B cell (primary cell): ENCODE data around the gene IFITM1. TPM values are rescaled to one million over a fixed set of nuclear protein-coding genes. Genes with fewer than 3 reads are reported as not detected.
A peak's percentile ranks its signal among the peaks of the same experiment; 100 is the strongest.

Experiments used
- ATAC-seq: fragments of 200-7000 bp; cut with Tn5 transposase; one replicate; pipeline ENCODE4 v1.10.0; 2021; ENCODE audit warnings: low read depth, mild to moderate bottlenecking, moderate number of reproducible peaks, moderate library complexity
- CTCF ChIA-PET: fragments of 350-600 bp; sonication (Branson Sonifier 250); formaldehyde crosslinking; loops from one replicate; lab custom pipeline; 2021; ENCODE audit warnings: antibody characterized with exemption, inconsistent platforms; lab: Charles Lee
- POLR2A ChIA-PET: fragments of 350-600 bp; sonication (Branson Sonifier 250); formaldehyde crosslinking; loops from one replicate; lab custom pipeline; 2021; ENCODE audit warnings: antibody characterized with exemption; lab: Charles Lee
- DNase-seq: peaks from one replicate; pipeline ENCODE4 v3.0.0; 2013
- H2AFZ ChIP-seq: 2 replicates; pipeline ENCODE4 v1.6.1; 2012; ENCODE audit warnings: mild to moderate bottlenecking, low read depth, low read length; ENCODE audit not compliant: insufficient read depth, poor library complexity, severe bottlenecking
- H3K27ac ChIP-seq, 2 donors: 1 replicate in 1 of 2; 2 replicates in 1 of 2; pipeline ENCODE4 v1.5.1; 2012 to 2013; ENCODE audit warnings: low read length in 2 of 2, mild to moderate bottlenecking in 2 of 2, moderate library complexity in 1 of 2
- H3K27me3 ChIP-seq, 4 experiments: fragments of 200-600 bp in 1 of 4; sonication (generic) in 1 of 4; replicated peaks in 1 of 4; 1 replicate in 2 of 4; 2 replicates in 2 of 4; pipeline versions ENCODE4 v1.6.1 to v1.7.0; 2013 to 2016; ENCODE audit warnings: low read length in 3 of 4, mild to moderate bottlenecking in 2 of 4, mixed read lengths in 1 of 4, moderate library complexity in 1 of 4; ENCODE audit not compliant: insufficient read depth in 4 of 4, control insufficient read depth in 3 of 4; ENCODE audit errors: control extremely low read depth in 1 of 4
- H3K36me3 ChIP-seq, 2 experiments: replicated peaks in 1 of 2; 1 replicate in 1 of 2; 2 replicates in 1 of 2; pipeline versions ENCODE4 v1.6.1 to v1.7.1; 2013; ENCODE audit warnings: low read length in 1 of 2; ENCODE audit not compliant: insufficient read depth in 2 of 2, control insufficient read depth in 1 of 2; ENCODE audit errors: control extremely low read depth in 1 of 2, extremely low read depth in 1 of 2
- H3K4me1 ChIP-seq, 2 donors: fragments of 200-600 bp in 1 of 2; sonication (generic) in 1 of 2; 1 replicate in 1 of 2; 2 replicates in 1 of 2; pipeline versions ENCODE4 v1.5.1 to v1.6.1; 2013 to 2017; ENCODE audit warnings: low read length in 2 of 2; ENCODE audit not compliant: control insufficient read depth in 2 of 2, insufficient read depth in 2 of 2
- H3K4me2 ChIP-seq: replicated peaks from 2 replicates; pipeline ENCODE3; 2012; ENCODE audit warnings: mild to moderate bottlenecking, low read depth, low read length; ENCODE audit not compliant: poor library complexity, severe bottlenecking
- H3K4me3 ChIP-seq, 5 experiments: fragments of 200-600 bp in 1 of 5; sonication (generic) in 1 of 5; 1 replicate in 3 of 5; 2 replicates in 2 of 5; pipeline versions ENCODE4 v1.5.1 to v1.7.0; 2011 to 2016; ENCODE audit warnings: low read length in 4 of 5, mild to moderate bottlenecking in 4 of 5, low read depth in 2 of 5, control low read depth in 1 of 5, moderate library complexity in 1 of 5; ENCODE audit not compliant: insufficient read depth in 1 of 5; ENCODE audit errors: control extremely low read depth in 1 of 5, extremely low read depth in 1 of 5
- H3K79me2 ChIP-seq: fragments of 200-600 bp; sonication (generic); one replicate; pipeline ENCODE4 v1.6.0; 2016; ENCODE audit warnings: low read length; ENCODE audit not compliant: control insufficient read depth, insufficient read depth
- H3K9ac ChIP-seq: fragments of 200-600 bp; sonication (generic); 2 replicates; pipeline ENCODE4 v1.6.1; 2017; ENCODE audit warnings: mild to moderate bottlenecking, low read length, moderate library complexity
- H3K9me3 ChIP-seq, 3 donors: one replicate each; pipeline versions ENCODE4 v1.6.1 to v1.7.1; 2013; ENCODE audit warnings: low read length in 2 of 3; ENCODE audit not compliant: control insufficient read depth in 2 of 3, insufficient read depth in 1 of 3; ENCODE audit errors: control extremely low read depth in 1 of 3
- H4K20me1 ChIP-seq: 2 replicates; pipeline ENCODE4 v1.6.0; 2012; ENCODE audit warnings: mild to moderate bottlenecking, low read length; ENCODE audit not compliant: insufficient read depth, control insufficient read depth, poor library complexity, severe bottlenecking
- H3K27ac Mint-ChIP-seq: one replicate; pipeline ENCODE4 v1.8.0; 2021; ENCODE audit warnings: mixed read lengths
- H3K27me3 Mint-ChIP-seq: one replicate; pipeline ENCODE4 v1.8.0; 2021; ENCODE audit warnings: mixed read lengths
- H3K4me1 Mint-ChIP-seq: one replicate; pipeline ENCODE4 v1.8.0; 2021; ENCODE audit warnings: mixed read lengths
- H3K4me3 Mint-ChIP-seq: one replicate; pipeline ENCODE4 v1.8.0; 2021; ENCODE audit warnings: mixed read lengths
- H3K9me3 Mint-ChIP-seq: one replicate; pipeline ENCODE4 v1.8.0; 2022; ENCODE audit warnings: mixed read lengths; ENCODE audit not compliant: insufficient read depth
- EZH2 ChIP-seq: IDR thresholded peaks from 2 replicates; pipeline ENCODE4 v1.6.1; 2012; ENCODE audit warnings: borderline replicate concordance, low read depth, mild to moderate bottlenecking, moderate library complexity, low read length; ENCODE audit not compliant: insufficient read depth, poor library complexity, severe bottlenecking
- WGBS: methylation state at CpG from one replicate; pipeline ENCODE4 v1.1.5; 2013; ENCODE audit warnings: missing lambda C conversion rate; ENCODE audit not compliant: insufficient coverage; 5-methylcytosine and 5-hydroxymethylcytosine counted together
- intact Hi-C: fragments of 100-400 bp; cut with micrococcal nuclease; formaldehyde crosslinking; loops from one replicate; pipeline ENCODE4 v1.10.0; 2022
- polyA plus RNA-seq: library from polyadenylated mRNA; depleted of rRNA; stranded (reverse); fragments of >200 nt; gene quantifications from 2 replicates; pipeline ENCODE4 v1.2.3, GENCODE V29; 2012
- total RNA-seq, 2 donors: library from RNA; stranded (reverse); fragments of 120-200 nt in 1 of 2; gene quantifications; 1 replicate in 1 of 2; 2 replicates in 1 of 2; pipeline versions ENCODE4 v1.2.3 to v1.2.4, GENCODE V29; 2013 to 2022
- TF ChIP-seq, protein P1 (sequence below): fragments of 200-600 bp; IDR thresholded peaks from one replicate; pipeline ENCODE4 v1.8.0; 2022; ENCODE audit warnings: antibody characterized with exemption, mild to moderate bottlenecking

Gene IFITM1
- total and polyA plus RNA-seq, 2 donors (not counting 1 experiment from before 2014, with no cell fraction given): 19.5 to 83.7 TPM

DNA sequence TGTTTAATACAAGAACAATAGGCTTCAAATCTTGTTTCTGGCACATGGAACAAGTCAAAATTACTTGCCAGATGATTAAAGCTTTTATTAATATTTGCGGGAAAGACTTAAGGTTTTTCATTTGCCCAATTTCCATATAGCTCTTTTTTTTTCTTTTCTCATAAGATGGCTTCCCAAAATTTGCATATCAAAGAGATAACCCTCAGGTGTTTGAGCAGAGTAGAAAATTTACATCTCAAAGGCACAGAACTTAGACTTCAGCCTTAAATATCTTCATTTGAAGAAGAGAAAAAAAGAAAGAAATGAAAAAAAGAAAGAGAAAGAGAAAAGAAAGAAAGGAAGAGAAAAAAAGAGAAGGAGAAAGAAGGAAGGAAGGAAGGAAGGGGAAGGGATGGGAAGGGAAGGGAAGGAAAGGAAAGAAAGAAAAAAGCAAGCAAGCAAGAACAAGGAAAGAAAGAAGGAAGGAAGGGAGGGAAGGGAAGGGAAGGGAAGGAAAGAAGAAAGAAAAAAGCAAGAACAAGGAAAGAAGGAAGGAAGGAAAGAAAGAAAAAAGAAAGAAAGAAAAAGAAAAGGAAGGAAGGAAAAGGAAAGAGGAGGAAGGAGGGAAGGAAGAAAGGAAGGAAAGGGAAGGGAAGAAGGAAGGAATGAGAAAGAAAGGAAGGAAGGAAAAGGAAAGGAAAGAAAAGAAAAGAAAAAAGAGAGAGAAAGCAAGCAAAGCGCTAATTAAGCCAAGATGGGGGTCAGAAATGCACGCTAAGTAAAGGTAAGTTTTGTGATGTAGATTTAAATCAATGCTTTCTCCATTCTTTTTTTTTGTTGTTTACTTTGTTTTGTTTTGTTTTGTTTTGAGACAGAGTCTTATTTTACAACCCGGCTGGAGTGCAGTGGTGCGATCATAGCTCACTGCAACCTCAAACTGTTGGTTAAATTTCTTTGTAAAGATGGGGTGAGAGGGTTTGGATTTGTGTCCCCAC, 27.0 kb downstream of the IFITM1 start:
- H3K27me3 Mint-ChIP-seq: no peaks in the 10 kb centered on the region
- intact Hi-C loops: no loop called here
- no peaks in the 10 kb centered on the region for H3K79me2 ChIP-seq
- H3K4me3 Mint-ChIP-seq: peak overlapping the region; percentile 44
- no peak overlapping the region for H3K9ac ChIP-seq
- peak overlapping the region; percentile 31 for H3K4me2 ChIP-seq
- WGBS: 60% methylated on average over 3 of the region's 5 CpGs
- peak overlapping the region in 1 of 2 donors; percentile 11 for H3K27ac ChIP-seq
- POLR2A ChIA-PET: no interaction called here
- H3K9me3 ChIP-seq: peaks cover 0 to 8% (median 0%) of the 10 kb centered on the region in 3 donors
- TF ChIP-seq EZH2: no peak
- TF ChIP-seq, protein P1, sequence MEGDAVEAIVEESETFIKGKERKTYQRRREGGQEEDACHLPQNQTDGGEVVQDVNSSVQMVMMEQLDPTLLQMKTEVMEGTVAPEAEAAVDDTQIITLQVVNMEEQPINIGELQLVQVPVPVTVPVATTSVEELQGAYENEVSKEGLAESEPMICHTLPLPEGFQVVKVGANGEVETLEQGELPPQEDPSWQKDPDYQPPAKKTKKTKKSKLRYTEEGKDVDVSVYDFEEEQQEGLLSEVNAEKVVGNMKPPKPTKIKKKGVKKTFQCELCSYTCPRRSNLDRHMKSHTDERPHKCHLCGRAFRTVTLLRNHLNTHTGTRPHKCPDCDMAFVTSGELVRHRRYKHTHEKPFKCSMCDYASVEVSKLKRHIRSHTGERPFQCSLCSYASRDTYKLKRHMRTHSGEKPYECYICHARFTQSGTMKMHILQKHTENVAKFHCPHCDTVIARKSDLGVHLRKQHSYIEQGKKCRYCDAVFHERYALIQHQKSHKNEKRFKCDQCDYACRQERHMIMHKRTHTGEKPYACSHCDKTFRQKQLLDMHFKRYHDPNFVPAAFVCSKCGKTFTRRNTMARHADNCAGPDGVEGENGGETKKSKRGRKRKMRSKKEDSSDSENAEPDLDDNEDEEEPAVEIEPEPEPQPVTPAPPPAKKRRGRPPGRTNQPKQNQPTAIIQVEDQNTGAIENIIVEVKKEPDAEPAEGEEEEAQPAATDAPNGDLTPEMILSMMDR: peak; percentile 6
- CTCF ChIA-PET: interaction anchor here (0.6 to 2.4 kb wide), 5 partner anchors 8 to 90 kb away, joined by 3 to 12 read pairs (median 4); no protein-coding TSS in a partner anchor
- no peaks in the 10 kb centered on the region for H4K20me1 ChIP-seq
- no peaks in the 10 kb centered on the region for H3K36me3 ChIP-seq
- H3K27me3 ChIP-seq: no peaks in the 10 kb centered on the region
- H3K27ac Mint-ChIP-seq: peak overlapping the region; percentile 64
- ATAC-seq: no peak
- H3K4me3 ChIP-seq: no peak overlapping the region
- no peak for DNase-seq
- H3K4me1 ChIP-seq: peaks cover 19 to 24% of the 10 kb centered on the region in 2 donors
- H3K9me3 Mint-ChIP-seq: no peaks in the 10 kb centered on the region
- H2AFZ ChIP-seq: peak overlapping the region; percentile 56
- peaks cover 25% of the 10 kb centered on the region for H3K4me1 Mint-ChIP-seq

DNA sequence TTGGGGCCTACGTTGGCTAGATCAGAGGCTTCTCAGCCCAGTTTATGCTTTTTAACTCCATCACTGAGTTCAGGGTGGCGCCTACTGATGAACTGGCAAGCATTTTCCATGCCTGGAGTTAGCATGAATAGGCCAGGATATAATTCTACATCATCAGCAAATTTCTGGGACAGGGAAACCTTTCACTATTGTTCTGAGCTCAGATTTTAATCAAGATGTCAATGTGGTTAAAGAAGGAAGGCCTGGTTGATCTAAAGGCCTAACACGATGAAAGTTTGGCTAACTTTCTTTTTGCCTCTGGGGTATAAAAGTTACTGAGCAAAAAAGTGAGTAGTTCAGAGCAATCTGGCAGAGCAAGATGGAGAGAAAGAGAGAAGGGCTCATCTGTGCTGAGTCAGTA, 28.5 kb downstream of the IFITM1 start:
- no peaks in the 10 kb centered on the region for H3K27me3 Mint-ChIP-seq
- TF ChIP-seq EZH2: no peak
- TF ChIP-seq, protein P1: no peak
- H3K27me3 ChIP-seq: no peaks in the 10 kb centered on the region
- H3K36me3 ChIP-seq: no peaks in the 10 kb centered on the region
- WGBS: 72% methylated on average over 3 of the region's 3 CpGs
- no peak overlapping the region for H3K4me3 Mint-ChIP-seq
- peak overlapping the region in 1 of 2 donors; percentile 6 for H3K27ac ChIP-seq
- peak overlapping the region; percentile 28 for H3K27ac Mint-ChIP-seq
- H4K20me1 ChIP-seq: no peaks in the 10 kb centered on the region
- no peaks in the 10 kb centered on the region for H3K79me2 ChIP-seq
- DNase-seq (no peak), ATAC-seq (no peak)
- POLR2A ChIA-PET: no interaction called here
- no peak overlapping the region for H2AFZ ChIP-seq
- H3K4me3 ChIP-seq: no peak overlapping the region
- no peaks in the 10 kb centered on the region for H3K9me3 Mint-ChIP-seq
- peaks cover 21% of the 10 kb centered on the region for H3K4me1 Mint-ChIP-seq
- peaks cover 0 to 8% (median 0%) of the 10 kb centered on the region in 3 donors for H3K9me3 ChIP-seq
- H3K9ac ChIP-seq: no peak overlapping the region
- peaks cover 19% of the 10 kb centered on the region in 2 donors for H3K4me1 ChIP-seq
- CTCF ChIA-PET: interaction anchor here (1.3 kb wide), 1 partner anchor 17 kb away, joined by 3 read pairs; no protein-coding TSS in a partner anchor
- intact Hi-C loops: no loop called here
- H3K4me2 ChIP-seq: no peak overlapping the region
